Adrenal gland (tissue), 12 donors: ENCODE measurements around the gene PLCB1. TPM values are rescaled to one million over a fixed set of nuclear protein-coding genes. Genes with fewer than 3 reads are reported as not detected.

Source experiments
- DNase-seq, 7 donors: peaks; one replicate each; pipeline ENCODE4 v3.0.0-alpha.2; 2019 to 2020
- H3K27ac ChIP-seq, 5 donors: fragments of 200-600 bp; sonication (generic) in 4 of 5; 1 replicate in 3 of 5; 2 replicates in 2 of 5; pipeline versions ENCODE4 v1.5.1 to v1.8.0; 2016 to 2020; ENCODE audit warnings: mild to moderate bottlenecking in 1 of 5
- H3K27me3 ChIP-seq: fragments of 200-600 bp; 2 replicates; pipeline ENCODE4 v1.8.0; 2021
- H3K36me3 ChIP-seq, 2 donors: fragments of 200-600 bp; replicated peaks in 1 of 2; 1 replicate in 1 of 2; 2 replicates in 1 of 2; pipeline versions ENCODE4 v1.5.1 to v1.8.0; 2018 to 2022
- H3K4me1 ChIP-seq, 2 donors: fragments of 200-600 bp; replicated peaks in 1 of 2; 1 replicate in 1 of 2; 2 replicates in 1 of 2; pipeline versions ENCODE4 v1.5.1 to v1.8.0; 2018 to 2021
- H3K4me3 ChIP-seq, 4 donors: fragments of 200-600 bp; sonication (generic) in 3 of 4; one replicate each; pipeline ENCODE4 v1.5.1; 2016 to 2018
- H3K9me3 ChIP-seq, 3 donors: fragments of 200-600 bp; sonication (generic) in 1 of 3; replicated peaks in 1 of 3; 1 replicate in 2 of 3; 2 replicates in 1 of 3; pipeline versions ENCODE4 v1.5.1 to v1.8.0; 2016 to 2021
- CTCF ChIP-seq, 6 experiments: fragments of 450-650 bp in 4 of 6; fragments of 200-600 bp in 2 of 6; sonication (generic) in 1 of 6; IDR thresholded peaks; 1 replicate in 5 of 6; 2 replicates in 1 of 6; pipeline versions ENCODE4 v1.5.1 to v1.8.0; 2016 to 2021; ENCODE audit warnings: antibody characterized with exemption in 6 of 6, mild to moderate bottlenecking in 2 of 6, moderate library complexity in 1 of 6
- POLR2A ChIP-seq, 2 donors: fragments of 450-650 bp; IDR thresholded peaks; one replicate each; pipeline ENCODE4 v1.6.1; 2017; ENCODE audit warnings: antibody characterized with exemption in 2 of 2, mild to moderate bottlenecking in 2 of 2, moderate library complexity in 1 of 2
- WGBS, 4 donors: extraction: QIAGEN DNeasy Blood & Tissue Kit in 2 of 4; methylation state at CpG; one replicate each; pipeline versions ENCODE4 v1.1.5 to v1.1.7; 2013 to 2017; 5-methylcytosine and 5-hydroxymethylcytosine counted together
- intact Hi-C, 2 donors: fragments of 100-400 bp; cut with DNase I; formaldehyde crosslinking; loops; one replicate each; pipeline versions ENCODE4 v1.14.1 to v1.15.0; 2022 to 2023
- polyA plus RNA-seq, 3 donors: library from polyadenylated mRNA; stranded (reverse); fragments of 200-250 nt in 2 of 3; fragments of 350-450 nt in 1 of 3; fragmentation: Illumina TruSeq in 1 of 3; extraction: RNeasy Lipid Tissue Mini Kit (QIAGEN cat#74804) in 1 of 3; gene quantifications; one replicate each; pipeline ENCODE4 v1.2.3, GENCODE V29; 2013 to 2014
- total RNA-seq, 9 donors: library from RNA; depleted of rRNA in 4 of 9; stranded (reverse); fragments of >200 nt in 4 of 9; fragments of 120-200 nt in 1 of 9; fragmentation: NEBNext Ultra II Directional in 1 of 9; extraction: Animal tissue kit (Norgen Biotek cat#: 25700) in 1 of 9; gene quantifications; one replicate each; pipeline versions ENCODE4 v1.1.0 to v1.2.4, GENCODE V29; 2013 to 2023
- donor health status: healthy with polysubstance abuse.
- donor health status: Bipolar disorder and iron deficiency.
- donor health status: DM: yes; HTN: yes; CAD: no.
- donor health status: DM: no; HTN: no; CAD: no.
- donor health status: DM: no; HTN: no; CAD: no.
- donor health status: DM: yes; HTN: yes; CAD: no.

PLCB1 gene
- total and polyA plus RNA-seq, 12 donors, result 7.7 to 56.6 (median 27.9) TPM

- WGBS, 4 donors, result 74 to 93% (median 88%) methylated on average over 3 of the region's 3 CpGs
- Histone ChIP-seq H3K4me1 (peaks cover 0 to 4% of the 10 kb centered on the region in 2 donors), H3K27ac (no peak overlapping the region), H3K9me3 (no peaks in the 10 kb centered on the region), H3K27me3 (no peaks in the 10 kb centered on the region), H3K4me3 (no peak overlapping the region), H3K36me3 (no peaks in the 10 kb centered on the region)
- no peak for DNase-seq
- TF ChIP-seq CTCF (IDR thresholded peaks at IDR 0.05) (no peak), POLR2A (IDR thresholded peaks at IDR 0.05) (no peak)
- intact Hi-C loops, result no loop called here
Observed at GRCh38 chr20:8249634-8250033, 117.6 kb downstream of the PLCB1 start.

- no peak for DNase-seq
- no peak for TF ChIP-seq CTCF (IDR thresholded peaks at IDR 0.05)
- no peak for TF ChIP-seq POLR2A (IDR thresholded peaks at IDR 0.05)
- Histone ChIP-seq H3K4me3 (no peak overlapping the region), H3K36me3 (no peaks in the 10 kb centered on the region), H3K4me1 (no peaks in the 10 kb centered on the region), H3K27me3 (no peaks in the 10 kb centered on the region), H3K9me3 (no peaks in the 10 kb centered on the region), H3K27ac (no peak overlapping the region)
- intact Hi-C loops, result no loop called here
- 20 to 43% (median 37%) methylated on average over 1 of the region's 1 CpG for WGBS, 4 donors
Observed at GRCh38 chr20:8250539-8251200, 118.6 kb downstream of the PLCB1 start.

DNA sequence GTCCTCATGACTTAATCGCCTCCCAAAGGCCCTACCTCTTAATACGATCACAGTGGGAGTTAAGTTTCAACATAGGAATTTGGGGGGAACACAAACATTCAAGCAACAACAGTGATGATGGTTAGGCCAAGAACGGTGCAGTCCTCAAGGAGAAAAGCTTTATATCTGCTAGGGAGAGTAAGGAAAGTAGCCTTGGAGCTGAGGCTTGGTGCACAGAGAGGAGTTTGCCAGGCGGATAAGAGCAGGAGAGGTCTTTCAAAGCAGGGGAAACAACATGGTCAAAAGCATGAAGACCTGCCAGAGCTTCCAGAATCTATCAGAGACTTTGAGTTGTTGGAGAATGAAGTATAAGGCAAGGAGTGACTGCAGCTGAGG lies 119.1 kb downstream of the PLCB1 start:
- TF ChIP-seq POLR2A (IDR thresholded peaks at IDR 0.05), result no peak
- TF ChIP-seq CTCF (IDR thresholded peaks at IDR 0.05), result no peak
- Histone ChIP-seq H3K27me3 (no peaks in the 10 kb centered on the region), H3K9me3 (no peaks in the 10 kb centered on the region), H3K27ac (no peak overlapping the region), H3K4me3 (no peak overlapping the region), H3K4me1 (no peaks in the 10 kb centered on the region), H3K36me3 (no peaks in the 10 kb centered on the region)
- DNase-seq, result no peak
- intact Hi-C loops, result no loop called here
- 87 to 93% (median 92%) methylated on average over 4 of the region's 4 CpGs for WGBS, 4 donors

DNA sequence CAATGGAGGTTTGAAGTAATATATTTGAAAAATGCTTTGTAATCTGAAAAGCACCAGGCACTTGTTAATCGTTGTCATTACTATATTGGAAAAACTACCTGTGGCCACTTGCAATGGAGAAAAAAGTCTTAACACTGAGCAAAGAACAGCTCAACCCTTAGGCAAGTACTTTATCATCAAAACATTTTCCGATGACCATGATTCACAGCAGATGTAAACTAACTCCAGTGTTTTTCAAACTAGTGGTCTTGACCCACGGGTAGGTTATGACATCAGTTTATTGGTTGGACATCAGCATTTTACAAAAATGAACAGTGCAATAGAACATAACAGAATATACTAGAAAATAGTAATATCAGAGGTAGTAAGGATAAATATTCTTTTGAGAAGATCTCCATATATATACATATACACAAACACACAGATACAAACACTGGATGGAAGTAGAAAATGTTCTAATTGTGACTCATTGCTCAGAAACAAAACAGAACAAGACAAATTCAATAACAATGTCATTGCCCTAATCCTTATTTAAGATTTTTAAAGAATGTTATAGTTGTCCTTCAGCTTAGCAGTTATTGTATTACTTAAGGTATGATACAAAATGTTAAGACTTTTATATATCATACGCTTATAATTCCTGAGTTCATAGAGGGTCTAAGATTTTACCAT lies 123.0 kb downstream of the PLCB1 start:
- no peaks in the 10 kb centered on the region for H3K36me3 ChIP-seq
- peaks cover 0 to 7% of the 10 kb centered on the region in 2 donors for H3K4me1 ChIP-seq
- 84 to 94% (median 92%) methylated on average over 4 of the region's 4 CpGs for WGBS, 4 donors
- H3K9me3 ChIP-seq, result no peaks in the 10 kb centered on the region
- DNase-seq, result no peak
- H3K27ac ChIP-seq, result no peak overlapping the region
- no peak overlapping the region for H3K4me3 ChIP-seq
- TF ChIP-seq CTCF (IDR thresholded peaks at IDR 0.05) (no peak), POLR2A (IDR thresholded peaks at IDR 0.05) (no peak)
- H3K27me3 ChIP-seq, result no peaks in the 10 kb centered on the region
- intact Hi-C loops, result no loop called here
